GM18519 (cell line): ENCODE results near the gene SPIRE2.
"Not testable (repeated sequence)": the region's sequence is repeated elsewhere in the genome, so short reads cannot be mapped to it uniquely, and the experiment has no call there.

Experiments
- ATAC-seq: cut with Tn5 transposase; IDR thresholded peaks from one replicate; pipeline ENCODE4 v1.9.1; 2021; ENCODE audit warnings: mild to moderate bottlenecking, moderate library complexity; ENCODE audit not compliant: unreplicated experiment, low FRiP score

The SPIRE2 gene

GRCh38 chr16:89836484-89836883 is 8.2 kb downstream of the SPIRE2 start:
- not testable (repeated sequence) for ATAC-seq

- ATAC-seq: no peak
Observed at GRCh38 chr16:89837014-89837546, 8.8 kb downstream of the SPIRE2 start.

GRCh38 chr16:89841275-89841674 is 13.0 kb downstream of the SPIRE2 start:
- no peak for ATAC-seq

GRCh38 chr16:89842471-89843408 is 14.5 kb downstream of the SPIRE2 start:
- no peak for ATAC-seq

GRCh38 chr16:89843409-89844350 is 15.4 kb downstream of the SPIRE2 start:
- no peak for ATAC-seq

- no peak for ATAC-seq
Observed at GRCh38 chr16:89844739-89845339, 16.6 kb downstream of the SPIRE2 start.

GRCh38 chr16:89845417-89845816 is 17.1 kb downstream of the SPIRE2 start:
- ATAC-seq: no peak

- no peak for ATAC-seq
Observed at GRCh38 chr16:89847051-89847939, 19.0 kb downstream of the SPIRE2 start.

DNA sequence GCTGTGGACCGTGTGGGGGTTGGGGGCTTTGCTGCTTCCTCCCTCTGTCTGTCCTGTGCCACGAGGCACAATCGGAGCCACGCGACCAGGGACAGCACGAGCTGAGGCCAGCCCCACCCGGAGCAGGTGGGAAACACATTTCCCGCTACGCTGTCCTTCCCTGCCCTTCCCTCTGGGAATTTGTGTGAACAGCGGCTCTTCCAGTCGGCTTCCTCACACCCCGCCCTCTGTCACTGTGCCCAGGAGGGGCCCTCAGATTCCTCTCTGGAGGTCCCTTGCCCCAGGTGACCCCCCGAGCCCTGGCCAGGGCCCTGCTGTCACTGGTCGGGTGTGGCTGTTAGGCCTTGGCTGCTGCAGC is 19.6 kb downstream of the SPIRE2 start:
- no peak for ATAC-seq

GRCh38 chr16:89848974-89849373 is 20.7 kb downstream of the SPIRE2 start:
- ATAC-seq: no peak

GRCh38 chr16:89853306-89853993 is 25.2 kb downstream of the SPIRE2 start:
- no peak for ATAC-seq

- no peak for ATAC-seq
Observed at GRCh38 chr16:89855301-89855945, 27.1 kb downstream of the SPIRE2 start.

DNA sequence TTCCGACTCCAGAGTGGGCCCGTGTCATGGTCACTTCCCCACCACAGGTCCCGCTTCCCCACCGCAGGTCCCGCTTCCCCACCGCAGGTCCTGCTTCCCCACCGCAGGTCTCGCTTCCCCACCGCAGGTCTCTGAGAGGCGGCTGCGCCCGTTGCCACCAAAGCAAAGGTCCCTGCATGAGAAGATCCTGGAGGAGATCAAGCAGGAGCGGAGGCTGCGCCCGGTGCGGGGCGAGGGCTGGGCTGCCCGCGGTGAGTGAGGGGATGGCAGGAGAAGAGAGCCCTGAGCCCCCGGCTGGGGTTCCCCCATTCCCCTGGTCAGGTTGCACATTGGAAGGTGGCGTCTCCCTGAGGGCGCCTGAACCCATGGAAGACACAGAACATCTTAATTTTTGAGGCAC is 27.7 kb downstream of the SPIRE2 start:
- ATAC-seq: no peak

- no peak for ATAC-seq
Observed at GRCh38 chr16:89858973-89859614, 30.8 kb downstream of the SPIRE2 start.

DNA sequence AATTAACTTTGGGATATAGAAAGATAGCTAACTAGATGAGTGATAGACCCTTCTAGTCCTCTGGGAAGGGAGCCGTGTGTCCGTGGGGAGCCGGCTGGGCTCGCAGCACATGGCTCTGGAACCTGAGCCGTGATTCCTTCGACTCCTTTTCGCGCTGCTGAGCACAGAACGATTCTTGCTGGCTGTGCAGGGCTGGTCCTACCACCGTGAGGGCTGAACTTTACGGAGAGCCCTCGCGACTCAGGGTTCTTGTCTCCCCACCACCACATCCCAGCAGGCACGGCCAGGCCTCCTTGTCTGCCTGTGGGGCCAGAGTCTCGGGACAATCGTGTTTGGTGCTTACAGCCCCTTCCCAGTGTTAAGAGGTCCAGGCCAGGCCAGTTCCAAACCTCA is 31.3 kb downstream of the SPIRE2 start:
- ATAC-seq: no peak

DNA sequence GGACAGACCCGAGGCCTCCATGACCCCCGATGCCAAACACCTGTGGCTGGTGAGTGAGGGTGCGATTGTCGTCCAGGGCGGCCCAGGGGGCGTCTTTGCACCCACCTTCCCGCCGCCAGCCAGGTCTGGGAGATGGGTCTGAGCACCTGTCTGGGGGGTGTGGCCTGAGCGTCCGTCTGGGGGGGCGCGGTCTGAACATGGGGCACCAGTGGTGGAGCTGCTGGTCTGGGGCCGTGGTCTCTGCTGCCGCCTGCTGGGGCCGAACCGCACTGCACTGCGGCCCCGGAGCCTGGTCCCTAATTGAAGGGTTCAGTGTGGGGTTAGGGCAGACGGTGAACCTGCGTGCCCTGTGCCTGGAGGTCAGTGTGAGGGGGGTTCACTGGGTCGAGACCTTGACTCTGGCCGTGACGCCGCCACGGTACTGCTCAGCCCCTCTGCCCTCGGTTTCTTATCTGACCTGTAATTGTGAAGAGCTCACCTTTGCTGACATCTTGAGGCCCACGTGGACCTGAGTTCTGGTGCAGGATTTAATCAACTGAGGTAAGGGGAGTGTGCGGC is 32.6 kb downstream of the SPIRE2 start:
- no peak for ATAC-seq

DNA sequence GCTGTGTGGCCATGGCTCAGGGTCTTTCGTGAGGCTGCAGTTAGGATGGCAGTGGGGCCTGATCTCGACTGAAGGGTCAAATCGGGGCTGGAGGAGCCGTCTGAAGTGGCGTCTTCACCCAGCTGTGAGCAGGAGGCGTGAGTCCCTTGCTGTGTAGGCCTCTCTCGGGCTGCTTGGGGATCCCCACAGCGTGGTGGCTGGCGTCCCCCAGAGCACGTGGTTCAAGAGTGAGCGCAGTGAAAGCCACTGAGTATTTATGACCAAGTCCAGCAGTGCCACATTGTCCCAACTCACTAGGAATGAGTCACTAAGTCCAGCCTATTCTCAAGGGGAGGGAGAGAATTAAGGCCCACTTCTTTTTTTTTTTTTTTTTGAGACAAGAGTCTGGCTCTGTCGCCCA is 33.4 kb downstream of the SPIRE2 start:
- no peak for ATAC-seq

GRCh38 chr16:89862732-89863131 is 34.5 kb downstream of the SPIRE2 start:
- no peak for ATAC-seq
